A549 (cell line): ENCODE results near the gene ZNF133.

ENCODE experiments used
- BHLHE40 ChIP-seq: IDR thresholded peaks from 2 replicates; pipeline ENCODE4 v1.6.1; 2012; ENCODE audit warnings: low read depth, low read length, inconsistent platforms
- CBX2 ChIP-seq: fragments of 200-600 bp; sonication (generic); IDR thresholded peaks from 2 replicates; pipeline ENCODE4 v1.6.1; 2016; ENCODE audit warnings: low read depth, mild to moderate bottlenecking, borderline replicate concordance
- CTCF ChIP-seq: fragments of >200 bp; sonication (Bioruptor Twin); formaldehyde crosslinking; IDR thresholded peaks from 3 replicates; pipeline ENCODE4 v1.5.1; 2016
- EHF ChIP-seq: fragments of 250-450 bp; sonication (Bioruptor Pico); IDR thresholded peaks from 2 replicates; pipeline ENCODE4 v1.5.0; 2020; ENCODE audit warnings: mild to moderate bottlenecking
- EP300 ChIP-seq, 2 experiments: fragments of >200 bp; sonication (Bioruptor Twin); formaldehyde crosslinking; IDR thresholded peaks; 2 replicates in 1 of 2; 3 replicates in 1 of 2; pipeline ENCODE4 v1.6.1; 2016 to 2017
- JUN ChIP-seq, 2 experiments: fragments of >200 bp; sonication (Bioruptor Twin); formaldehyde crosslinking; IDR thresholded peaks; 2 replicates in 1 of 2; 3 replicates in 1 of 2; pipeline ENCODE4 v1.6.1; 2016 to 2017
- JUNB ChIP-seq: fragments of >200 bp; sonication (Bioruptor Twin); formaldehyde crosslinking; IDR thresholded peaks from 2 replicates; pipeline ENCODE4 v1.6.1; 2016
- MAZ ChIP-seq: fragments of 150-350 bp; IDR thresholded peaks from 2 replicates; pipeline ENCODE4 v1.6.1; 2014; ENCODE audit warnings: antibody characterized with exemption, low read depth, low read length, borderline replicate concordance
- PBX3 ChIP-seq: IDR thresholded peaks from 2 replicates; pipeline ENCODE4 v1.6.1; 2012
- POLR2A ChIP-seq: IDR thresholded peaks from 2 replicates; pipeline ENCODE4 v1.6.1; 2012; ENCODE audit warnings: mild to moderate bottlenecking, low read length
- POLR2AphosphoS2 ChIP-seq: conservative IDR thresholded peaks from 2 replicates; pipeline ENCODE4 v1.6.1; 2012; ENCODE audit warnings: low read length, improper control_type of control experiment, inconsistent platforms
- SMC3 ChIP-seq: fragments of >200 bp; sonication (Bioruptor Twin); formaldehyde crosslinking; IDR thresholded peaks from 3 replicates; pipeline ENCODE4 v1.6.1; 2018; ENCODE audit warnings: inconsistent platforms
- TF ChIP-seq, protein P1 (sequence below): fragments of 200-600 bp; sonication (generic); IDR thresholded peaks from 2 replicates; pipeline ENCODE4 v1.6.1; 2016; ENCODE audit warnings: antibody characterized with exemption, mild to moderate bottlenecking, moderate library complexity
- TF ChIP-seq, protein P2 (sequence below): IDR thresholded peaks from 2 replicates; pipeline ENCODE4 v1.6.1; 2012

- no peak for TF ChIP-seq CTCF
- TF ChIP-seq EHF (CRISPR knock-in tag) = no peak
- TF ChIP-seq POLR2AphosphoS2 = no peak
- no peak for TF ChIP-seq PBX3
- TF ChIP-seq, protein P1, sequence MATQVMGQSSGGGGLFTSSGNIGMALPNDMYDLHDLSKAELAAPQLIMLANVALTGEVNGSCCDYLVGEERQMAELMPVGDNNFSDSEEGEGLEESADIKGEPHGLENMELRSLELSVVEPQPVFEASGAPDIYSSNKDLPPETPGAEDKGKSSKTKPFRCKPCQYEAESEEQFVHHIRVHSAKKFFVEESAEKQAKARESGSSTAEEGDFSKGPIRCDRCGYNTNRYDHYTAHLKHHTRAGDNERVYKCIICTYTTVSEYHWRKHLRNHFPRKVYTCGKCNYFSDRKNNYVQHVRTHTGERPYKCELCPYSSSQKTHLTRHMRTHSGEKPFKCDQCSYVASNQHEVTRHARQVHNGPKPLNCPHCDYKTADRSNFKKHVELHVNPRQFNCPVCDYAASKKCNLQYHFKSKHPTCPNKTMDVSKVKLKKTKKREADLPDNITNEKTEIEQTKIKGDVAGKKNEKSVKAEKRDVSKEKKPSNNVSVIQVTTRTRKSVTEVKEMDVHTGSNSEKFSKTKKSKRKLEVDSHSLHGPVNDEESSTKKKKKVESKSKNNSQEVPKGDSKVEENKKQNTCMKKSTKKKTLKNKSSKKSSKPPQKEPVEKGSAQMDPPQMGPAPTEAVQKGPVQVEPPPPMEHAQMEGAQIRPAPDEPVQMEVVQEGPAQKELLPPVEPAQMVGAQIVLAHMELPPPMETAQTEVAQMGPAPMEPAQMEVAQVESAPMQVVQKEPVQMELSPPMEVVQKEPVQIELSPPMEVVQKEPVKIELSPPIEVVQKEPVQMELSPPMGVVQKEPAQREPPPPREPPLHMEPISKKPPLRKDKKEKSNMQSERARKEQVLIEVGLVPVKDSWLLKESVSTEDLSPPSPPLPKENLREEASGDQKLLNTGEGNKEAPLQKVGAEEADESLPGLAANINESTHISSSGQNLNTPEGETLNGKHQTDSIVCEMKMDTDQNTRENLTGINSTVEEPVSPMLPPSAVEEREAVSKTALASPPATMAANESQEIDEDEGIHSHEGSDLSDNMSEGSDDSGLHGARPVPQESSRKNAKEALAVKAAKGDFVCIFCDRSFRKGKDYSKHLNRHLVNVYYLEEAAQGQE = no peak
- TF ChIP-seq BHLHE40 = no peak
- no peak for TF ChIP-seq EP300 (IDR thresholded peaks at IDR 0.05)
- no peak for TF ChIP-seq JUNB
- TF ChIP-seq JUN (IDR thresholded peaks at IDR 0.05) = no peak
- no peak for TF ChIP-seq POLR2A
- TF ChIP-seq CBX2 = no peak
- no peak for TF ChIP-seq SMC3
- TF ChIP-seq, protein P2, sequence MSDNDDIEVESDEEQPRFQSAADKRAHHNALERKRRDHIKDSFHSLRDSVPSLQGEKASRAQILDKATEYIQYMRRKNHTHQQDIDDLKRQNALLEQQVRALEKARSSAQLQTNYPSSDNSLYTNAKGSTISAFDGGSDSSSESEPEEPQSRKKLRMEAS = no peak
- no peak for TF ChIP-seq MAZ
Observed at GRCh38 chr20:18287546-18287914, 797 bp upstream of the ZNF133 start.
